B cell (primary cell): ENCODE data around the gene SLC25A25. TPM values are rescaled to one million over a fixed set of nuclear protein-coding genes. Genes with fewer than 3 reads are reported as not detected.

Experiments used
- ATAC-seq: fragments of 200-7000 bp; cut with Tn5 transposase; one replicate; pipeline ENCODE4 v1.10.0; 2021; ENCODE audit warnings: low read depth, mild to moderate bottlenecking, moderate number of reproducible peaks, moderate library complexity
- CTCF ChIA-PET: fragments of 350-600 bp; sonication (Branson Sonifier 250); formaldehyde crosslinking; loops from one replicate; lab custom pipeline; 2021; ENCODE audit warnings: antibody characterized with exemption, inconsistent platforms; lab: Charles Lee
- POLR2A ChIA-PET: fragments of 350-600 bp; sonication (Branson Sonifier 250); formaldehyde crosslinking; loops from one replicate; lab custom pipeline; 2021; ENCODE audit warnings: antibody characterized with exemption; lab: Charles Lee
- DNase-seq: peaks from one replicate; pipeline ENCODE4 v3.0.0; 2013
- H2AFZ ChIP-seq: 2 replicates; pipeline ENCODE4 v1.6.1; 2012; ENCODE audit warnings: mild to moderate bottlenecking, low read depth, low read length; ENCODE audit not compliant: insufficient read depth, poor library complexity, severe bottlenecking
- H3K27ac ChIP-seq, 2 donors: 1 replicate in 1 of 2; 2 replicates in 1 of 2; pipeline ENCODE4 v1.5.1; 2012 to 2013; ENCODE audit warnings: low read length in 2 of 2, mild to moderate bottlenecking in 2 of 2, moderate library complexity in 1 of 2
- H3K27me3 ChIP-seq, 4 experiments: fragments of 200-600 bp in 1 of 4; sonication (generic) in 1 of 4; replicated peaks in 1 of 4; 1 replicate in 2 of 4; 2 replicates in 2 of 4; pipeline versions ENCODE4 v1.6.1 to v1.7.0; 2013 to 2016; ENCODE audit warnings: low read length in 3 of 4, mild to moderate bottlenecking in 2 of 4, mixed read lengths in 1 of 4, moderate library complexity in 1 of 4; ENCODE audit not compliant: insufficient read depth in 4 of 4, control insufficient read depth in 3 of 4; ENCODE audit errors: control extremely low read depth in 1 of 4
- H3K36me3 ChIP-seq, 2 experiments: replicated peaks in 1 of 2; 1 replicate in 1 of 2; 2 replicates in 1 of 2; pipeline versions ENCODE4 v1.6.1 to v1.7.1; 2013; ENCODE audit warnings: low read length in 1 of 2; ENCODE audit not compliant: insufficient read depth in 2 of 2, control insufficient read depth in 1 of 2; ENCODE audit errors: control extremely low read depth in 1 of 2, extremely low read depth in 1 of 2
- H3K4me1 ChIP-seq, 2 donors: fragments of 200-600 bp in 1 of 2; sonication (generic) in 1 of 2; 1 replicate in 1 of 2; 2 replicates in 1 of 2; pipeline versions ENCODE4 v1.5.1 to v1.6.1; 2013 to 2017; ENCODE audit warnings: low read length in 2 of 2; ENCODE audit not compliant: control insufficient read depth in 2 of 2, insufficient read depth in 2 of 2
- H3K4me2 ChIP-seq: replicated peaks from 2 replicates; pipeline ENCODE3; 2012; ENCODE audit warnings: mild to moderate bottlenecking, low read depth, low read length; ENCODE audit not compliant: poor library complexity, severe bottlenecking
- H3K4me3 ChIP-seq, 5 experiments: fragments of 200-600 bp in 1 of 5; sonication (generic) in 1 of 5; 1 replicate in 3 of 5; 2 replicates in 2 of 5; pipeline versions ENCODE4 v1.5.1 to v1.7.0; 2011 to 2016; ENCODE audit warnings: low read length in 4 of 5, mild to moderate bottlenecking in 4 of 5, low read depth in 2 of 5, control low read depth in 1 of 5, moderate library complexity in 1 of 5; ENCODE audit not compliant: insufficient read depth in 1 of 5; ENCODE audit errors: control extremely low read depth in 1 of 5, extremely low read depth in 1 of 5
- H3K79me2 ChIP-seq: fragments of 200-600 bp; sonication (generic); one replicate; pipeline ENCODE4 v1.6.0; 2016; ENCODE audit warnings: low read length; ENCODE audit not compliant: control insufficient read depth, insufficient read depth
- H3K9ac ChIP-seq: fragments of 200-600 bp; sonication (generic); 2 replicates; pipeline ENCODE4 v1.6.1; 2017; ENCODE audit warnings: mild to moderate bottlenecking, low read length, moderate library complexity
- H3K9me3 ChIP-seq, 3 donors: one replicate each; pipeline versions ENCODE4 v1.6.1 to v1.7.1; 2013; ENCODE audit warnings: low read length in 2 of 3; ENCODE audit not compliant: control insufficient read depth in 2 of 3, insufficient read depth in 1 of 3; ENCODE audit errors: control extremely low read depth in 1 of 3
- H4K20me1 ChIP-seq: 2 replicates; pipeline ENCODE4 v1.6.0; 2012; ENCODE audit warnings: mild to moderate bottlenecking, low read length; ENCODE audit not compliant: insufficient read depth, control insufficient read depth, poor library complexity, severe bottlenecking
- H3K27ac Mint-ChIP-seq: one replicate; pipeline ENCODE4 v1.8.0; 2021; ENCODE audit warnings: mixed read lengths
- H3K27me3 Mint-ChIP-seq: one replicate; pipeline ENCODE4 v1.8.0; 2021; ENCODE audit warnings: mixed read lengths
- H3K4me1 Mint-ChIP-seq: one replicate; pipeline ENCODE4 v1.8.0; 2021; ENCODE audit warnings: mixed read lengths
- H3K4me3 Mint-ChIP-seq: one replicate; pipeline ENCODE4 v1.8.0; 2021; ENCODE audit warnings: mixed read lengths
- H3K9me3 Mint-ChIP-seq: one replicate; pipeline ENCODE4 v1.8.0; 2022; ENCODE audit warnings: mixed read lengths; ENCODE audit not compliant: insufficient read depth
- CTCF ChIP-seq: fragments of 200-600 bp; IDR thresholded peaks from one replicate; pipeline ENCODE4 v1.8.0; 2022; ENCODE audit warnings: antibody characterized with exemption, mild to moderate bottlenecking
- EZH2 ChIP-seq: IDR thresholded peaks from 2 replicates; pipeline ENCODE4 v1.6.1; 2012; ENCODE audit warnings: borderline replicate concordance, low read depth, mild to moderate bottlenecking, moderate library complexity, low read length; ENCODE audit not compliant: insufficient read depth, poor library complexity, severe bottlenecking
- whole genome bisulfite sequencing: methylation state at CpG from one replicate; pipeline ENCODE4 v1.1.5; 2013; ENCODE audit warnings: missing lambda C conversion rate; ENCODE audit not compliant: insufficient coverage; 5-methylcytosine and 5-hydroxymethylcytosine counted together
- intact Hi-C: fragments of 100-400 bp; cut with micrococcal nuclease; formaldehyde crosslinking; loops from one replicate; pipeline ENCODE4 v1.10.0; 2022
- polyA plus RNA-seq: library from polyadenylated mRNA; depleted of rRNA; stranded (reverse); fragments of >200 nt; gene quantifications from 2 replicates; pipeline ENCODE4 v1.2.3, GENCODE V29; 2012
- total RNA-seq, 2 donors: library from RNA; stranded (reverse); fragments of 120-200 nt in 1 of 2; gene quantifications; 1 replicate in 1 of 2; 2 replicates in 1 of 2; pipeline versions ENCODE4 v1.2.3 to v1.2.4, GENCODE V29; 2013 to 2022

SLC25A25 gene
- total and polyA plus RNA-seq, 2 donors (not counting 1 experiment from before 2014, with no cell fraction given), result 12.1 to 18.6 TPM

GRCh38 chr9:128045831-128046230 lies 22.2 kb upstream of the SLC25A25 start:
- Mint-ChIP-seq H3K9me3 (no peaks in the 10 kb centered on the region), H3K27ac (no peak overlapping the region), H3K4me1 (no peaks in the 10 kb centered on the region), H3K27me3 (peaks cover 3% of the 10 kb centered on the region), H3K4me3 (no peak overlapping the region)
- Histone ChIP-seq H3K4me2 (no peak overlapping the region), H3K4me1 (no peaks in the 10 kb centered on the region), H3K4me3 (no peak overlapping the region), H3K27ac (no peak overlapping the region), H3K36me3 (no peaks in the 10 kb centered on the region), H3K9ac (no peak overlapping the region), H3K79me2 (no peaks in the 10 kb centered on the region), H4K20me1 (no peaks in the 10 kb centered on the region), H2AFZ (no peak overlapping the region), H3K9me3 (no peaks in the 10 kb centered on the region), H3K27me3 (no peaks in the 10 kb centered on the region)
- ChIA-PET CTCF (interaction anchor here (1.3 to 2.4 kb wide), 4 partner anchors 10 to 104 kb away, joined by 4 to 15 read pairs (median 7); no protein-coding TSS in a partner anchor), POLR2A (interaction anchor here (0.6 to 0.7 kb wide), 3 partner anchors 47 to 82 kb away, joined by 3 to 6 read pairs (median 5); partner anchors contain the start of gene EEIG1)
- intact Hi-C loops, result no loop called here
- no peak for DNase-seq
- 100% methylated on average over 1 of the region's 1 CpG for WGBS
- TF ChIP-seq CTCF, result no peak
- ATAC-seq, result no peak

- no peaks in the 10 kb centered on the region for H3K36me3 ChIP-seq
- no peaks in the 10 kb centered on the region for H3K4me1 Mint-ChIP-seq
- no peaks in the 10 kb centered on the region for H4K20me1 ChIP-seq
- H3K4me2 ChIP-seq, result no peak overlapping the region
- no peak overlapping the region for H3K4me3 Mint-ChIP-seq
- intact Hi-C loops, result no loop called here
- H2AFZ ChIP-seq, result no peak overlapping the region
- no peak overlapping the region for H3K9ac ChIP-seq
- ChIA-PET CTCF (interaction anchor here (0.7 to 1.8 kb wide), 4 partner anchors 12 to 462 kb away, joined by 3 to 8 read pairs (median 5); no protein-coding TSS in a partner anchor), POLR2A (no interaction called here)
- no peaks in the 10 kb centered on the region for H3K27me3 ChIP-seq
- H3K4me1 ChIP-seq, result no peaks in the 10 kb centered on the region
- DNase-seq, result no peak
- H3K79me2 ChIP-seq, result no peaks in the 10 kb centered on the region
- H3K9me3 ChIP-seq, result no peaks in the 10 kb centered on the region
- ATAC-seq, result no peak
- no peak overlapping the region for H3K27ac Mint-ChIP-seq
- no peak for TF ChIP-seq CTCF
- TF ChIP-seq EZH2, result no peak
- WGBS, result 94% methylated on average over 2 of the region's 6 CpGs
- H3K27me3 Mint-ChIP-seq, result no peaks in the 10 kb centered on the region
- no peak overlapping the region for H3K27ac ChIP-seq
- no peak overlapping the region for H3K4me3 ChIP-seq
- no peaks in the 10 kb centered on the region for H3K9me3 Mint-ChIP-seq
These were observed 20.8 kb upstream of the SLC25A25 start for GRCh38 chr9:128047231-128047630.
